ENCODE results near the gene E2F4. TPM values are rescaled to one million over a fixed set of nuclear protein-coding genes. Genes with fewer than 3 reads are reported as not detected.

The E2F4 gene
- total and polyA plus RNA-seq, 10 donors, result 40.8 to 134 (median 68.7) TPM

GRCh38 chr16:67212766-67213165 is 20.8 kb downstream of the E2F4 start:
- intact Hi-C loops (cut with DNase I; ENCODE audit: low total_unique reads), result no loop called here
- no peak overlapping the region for H3K27ac ChIP-seq

GRCh38 chr16:67213197-67214019 is 21.5 kb downstream of the E2F4 start:
- TF ChIP-seq CTCF (IDR thresholded peaks at IDR 0.05 in 8 of 11, conservative IDR thresholded peaks at IDR 0.05 in 3 of 11) (no peak), POLR2AphosphoS5 (IDR thresholded peaks at IDR 0.05) (no peak), POLR2A (IDR thresholded peaks at IDR 0.05) (no peak)
- peaks cover 9 to 42% (median 23%) of the 10 kb centered on the region in 6 donors for H3K4me1 ChIP-seq
- peaks cover 0 to 11% (median 0%) of the 10 kb centered on the region in 6 donors for H3K36me3 ChIP-seq
- H3K27me3 ChIP-seq (replicated peaks in 1 of 7), result no peaks in the 10 kb centered on the region
- H3K9me3 ChIP-seq, result no peaks in the 10 kb centered on the region
- H3K27ac ChIP-seq, result no peak overlapping the region
- no peak for DNase-seq
- no peak overlapping the region for H3K4me3 ChIP-seq
- 75 to 88% (median 80%) methylated on average over 7 to 8 of the region's 8 CpGs for WGBS, 5 donors
- intact Hi-C loops (cut with DNase I; ENCODE audit: low total_unique reads), result no loop called here

More at GRCh38 chr16:67212766-67213165, 20.8 kb downstream of the E2F4 start:
- TF ChIP-seq CTCF (IDR thresholded peaks at IDR 0.05 in 8 of 11, conservative IDR thresholded peaks at IDR 0.05 in 3 of 11), result no peak
- TF ChIP-seq POLR2AphosphoS5 (IDR thresholded peaks at IDR 0.05), result no peak
- no peak for TF ChIP-seq POLR2A (IDR thresholded peaks at IDR 0.05)
- peaks cover 0 to 12% (median 0%) of the 10 kb centered on the region in 6 donors for H3K36me3 ChIP-seq
- no peaks in the 10 kb centered on the region for H3K9me3 ChIP-seq
- H3K27me3 ChIP-seq (replicated peaks in 1 of 7), result no peaks in the 10 kb centered on the region
- no peak overlapping the region for H3K4me3 ChIP-seq
- no peak for DNase-seq
- peaks cover 7 to 36% (median 18%) of the 10 kb centered on the region in 6 donors for H3K4me1 ChIP-seq

GRCh38 chr16:67215706-67216105 is 23.8 kb downstream of the E2F4 start:
- intact Hi-C loops (cut with DNase I; ENCODE audit: low total_unique reads), result no loop called here
- DNase-seq, result no peak
- Histone ChIP-seq H3K36me3 (peaks cover 0 to 12% (median 0%) of the 10 kb centered on the region in 6 donors), H3K27ac (no peak overlapping the region), H3K4me1 (peaks cover 9 to 42% (median 23%) of the 10 kb centered on the region in 6 donors), H3K9me3 (no peaks in the 10 kb centered on the region), H3K4me3 (no peak overlapping the region), H3K27me3 (replicated peaks in 1 of 7) (no peaks in the 10 kb centered on the region)
- WGBS, 5 donors, result 66 to 75% (median 71%) methylated on average over 5 of the region's 5 CpGs
- no peak for TF ChIP-seq CTCF (IDR thresholded peaks at IDR 0.05 in 8 of 11, conservative IDR thresholded peaks at IDR 0.05 in 3 of 11)
- TF ChIP-seq POLR2A (IDR thresholded peaks at IDR 0.05), result no peak
- TF ChIP-seq POLR2AphosphoS5 (IDR thresholded peaks at IDR 0.05), result no peak

Data from spleen (tissue), 11 donors.